Type B pancreatic cell (in vitro differentiated cells): ENCODE measurements around the gene SEC14L3. TPM values are rescaled to one million over a fixed set of nuclear protein-coding genes. Genes with fewer than 3 reads are reported as not detected.

Experiments
- DNase-seq: peaks from one replicate; pipeline ENCODE4 v3.0.0; 2021; ENCODE audit warnings: mixed read lengths; ENCODE audit not compliant: unreplicated experiment; ENCODE audit errors: extremely low spot score
- H3K27ac Mint-ChIP-seq: 2 replicates; pipeline ENCODE4 v1.8.0; 2021; ENCODE audit warnings: mild to moderate bottlenecking, mixed read lengths
- H3K27me3 Mint-ChIP-seq: 2 replicates; pipeline ENCODE4 v1.8.0; 2021; ENCODE audit warnings: mixed read lengths
- H3K36me3 Mint-ChIP-seq: 2 replicates; pipeline ENCODE4 v1.8.0; 2021; ENCODE audit warnings: mixed read lengths
- H3K4me1 Mint-ChIP-seq: one replicate; pipeline ENCODE4 v1.8.0; 2021; ENCODE audit warnings: mixed read lengths; ENCODE audit not compliant: unreplicated experiment
- H3K4me3 Mint-ChIP-seq: 2 replicates; pipeline ENCODE4 v1.8.0; 2021; ENCODE audit warnings: mild to moderate bottlenecking, mixed read lengths
- H3K9me3 Mint-ChIP-seq: 2 replicates; pipeline ENCODE4 v1.8.0; 2021; ENCODE audit warnings: mixed read lengths
- total RNA-seq: library from RNA; stranded (reverse); gene quantifications from 2 replicates; pipeline ENCODE4 v1.2.1, GENCODE V29; 2021; ENCODE audit warnings: low replicate concordance
- TF ChIP-seq, protein P1 (sequence below): fragments of 200-600 bp; sonication (generic); conservative IDR thresholded peaks from 2 replicates; pipeline ENCODE4 v1.5.0; 2021; ENCODE audit warnings: antibody characterized with exemption, mild to moderate bottlenecking

The SEC14L3 gene
- total RNA-seq, 1 donor from 2014 or later, result not detected

- TF ChIP-seq, protein P1, sequence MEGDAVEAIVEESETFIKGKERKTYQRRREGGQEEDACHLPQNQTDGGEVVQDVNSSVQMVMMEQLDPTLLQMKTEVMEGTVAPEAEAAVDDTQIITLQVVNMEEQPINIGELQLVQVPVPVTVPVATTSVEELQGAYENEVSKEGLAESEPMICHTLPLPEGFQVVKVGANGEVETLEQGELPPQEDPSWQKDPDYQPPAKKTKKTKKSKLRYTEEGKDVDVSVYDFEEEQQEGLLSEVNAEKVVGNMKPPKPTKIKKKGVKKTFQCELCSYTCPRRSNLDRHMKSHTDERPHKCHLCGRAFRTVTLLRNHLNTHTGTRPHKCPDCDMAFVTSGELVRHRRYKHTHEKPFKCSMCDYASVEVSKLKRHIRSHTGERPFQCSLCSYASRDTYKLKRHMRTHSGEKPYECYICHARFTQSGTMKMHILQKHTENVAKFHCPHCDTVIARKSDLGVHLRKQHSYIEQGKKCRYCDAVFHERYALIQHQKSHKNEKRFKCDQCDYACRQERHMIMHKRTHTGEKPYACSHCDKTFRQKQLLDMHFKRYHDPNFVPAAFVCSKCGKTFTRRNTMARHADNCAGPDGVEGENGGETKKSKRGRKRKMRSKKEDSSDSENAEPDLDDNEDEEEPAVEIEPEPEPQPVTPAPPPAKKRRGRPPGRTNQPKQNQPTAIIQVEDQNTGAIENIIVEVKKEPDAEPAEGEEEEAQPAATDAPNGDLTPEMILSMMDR, result no peak
- Mint-ChIP-seq H3K4me1 (no peaks in the 10 kb centered on the region), H3K4me3 (no peak overlapping the region), H3K27me3 (peaks cover 9% of the 10 kb centered on the region), H3K27ac (no peak overlapping the region), H3K9me3 (no peaks in the 10 kb centered on the region), H3K36me3 (no peaks in the 10 kb centered on the region)
- no peak for DNase-seq
Observed at GRCh38 chr22:30479981-30480380, 8.2 kb upstream of the SEC14L3 start.

GRCh38 chr22:30474683-30475424, 3.0 kb upstream of the SEC14L3 start:
- peaks cover 22% of the 10 kb centered on the region for H3K27me3 Mint-ChIP-seq
- no peak for DNase-seq
- H3K9me3 Mint-ChIP-seq, result no peaks in the 10 kb centered on the region

GRCh38 chr22:30474121-30474520, 2.3 kb upstream of the SEC14L3 start:
- H3K36me3 Mint-ChIP-seq, result no peaks in the 10 kb centered on the region
- peaks cover 23% of the 10 kb centered on the region for H3K27me3 Mint-ChIP-seq

More at GRCh38 chr22:30474683-30475424, 3.0 kb upstream of the SEC14L3 start:
- no peaks in the 10 kb centered on the region for H3K36me3 Mint-ChIP-seq
- TF ChIP-seq, protein P1, result no peak
- no peak overlapping the region for H3K27ac Mint-ChIP-seq
- H3K4me3 Mint-ChIP-seq, result no peak overlapping the region
- no peaks in the 10 kb centered on the region for H3K4me1 Mint-ChIP-seq

DNA sequence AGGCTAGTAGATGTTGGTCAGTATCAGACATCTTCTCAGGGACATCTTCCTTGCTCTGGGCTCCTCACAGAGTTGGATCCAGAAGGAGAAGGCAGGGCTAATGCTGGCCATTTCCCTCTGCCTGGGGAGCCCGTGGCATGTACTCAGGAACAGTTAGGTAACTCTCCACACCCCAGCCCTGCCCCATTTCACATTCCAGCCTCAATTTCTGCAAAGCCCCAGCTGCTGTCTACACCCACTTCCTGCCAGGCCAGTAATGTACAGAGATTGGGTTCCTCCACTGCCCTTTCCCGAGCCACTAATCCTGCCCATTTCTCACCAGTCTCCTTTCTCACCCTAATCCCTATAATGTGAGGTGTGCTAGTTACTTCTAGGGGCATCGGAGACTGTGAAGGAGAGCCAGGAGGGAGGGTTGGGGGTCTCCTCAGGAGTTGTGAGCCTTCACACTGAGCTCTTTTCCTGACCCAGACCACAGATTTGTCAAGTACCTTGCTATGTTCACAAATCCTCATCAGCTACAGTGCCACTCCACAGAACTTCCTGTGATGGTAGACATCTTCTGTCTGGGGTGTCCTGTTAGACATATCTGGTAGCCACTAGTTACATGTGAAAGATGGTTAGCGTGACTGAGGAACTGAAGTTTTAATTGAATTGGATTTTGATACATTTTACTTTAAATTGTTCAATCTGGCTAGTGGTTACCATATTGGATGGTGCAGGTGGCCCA, 1.3 kb upstream of the SEC14L3 start:
- Mint-ChIP-seq H3K27me3 (peaks cover 25% of the 10 kb centered on the region), H3K27ac (no peak overlapping the region), H3K9me3 (no peaks in the 10 kb centered on the region)

More at GRCh38 chr22:30474121-30474520, 2.3 kb upstream of the SEC14L3 start:
- no peak overlapping the region for H3K4me3 Mint-ChIP-seq
- DNase-seq, result no peak
- no peaks in the 10 kb centered on the region for H3K4me1 Mint-ChIP-seq
- no peak overlapping the region for H3K27ac Mint-ChIP-seq
- TF ChIP-seq, protein P1, result no peak
- no peaks in the 10 kb centered on the region for H3K9me3 Mint-ChIP-seq

GRCh38 chr22:30470655-30471054, 1.2 kb downstream of the SEC14L3 start:
- Mint-ChIP-seq H3K4me1 (no peaks in the 10 kb centered on the region), H3K4me3 (no peak overlapping the region), H3K36me3 (no peaks in the 10 kb centered on the region), H3K9me3 (no peaks in the 10 kb centered on the region), H3K27ac (no peak overlapping the region), H3K27me3 (peaks cover 33% of the 10 kb centered on the region)
- TF ChIP-seq, protein P1, result no peak
- no peak for DNase-seq

More for the DNA sequence above, 1.3 kb upstream of the SEC14L3 start:
- Mint-ChIP-seq H3K4me1 (no peaks in the 10 kb centered on the region), H3K36me3 (no peaks in the 10 kb centered on the region), H3K4me3 (no peak overlapping the region)
- DNase-seq, result no peak
- TF ChIP-seq, protein P1, result no peak
